Activated T-cell treated with anti-CD3 and anti-CD28 coated beads, Interleukin-2, amount 50 U/mL, for 24 hours (primary cell): ENCODE results near the gene PRKCQ.

Experiments
- DNase-seq: peaks from one replicate; pipeline ENCODE4 v3.0.0-alpha.2; 2020
- H3K27ac Mint-ChIP-seq: 2 replicates; pipeline ENCODE4 v1.8.0; 2020; ENCODE audit warnings: mild to moderate bottlenecking, mixed read lengths
- H3K27me3 Mint-ChIP-seq: 2 replicates; pipeline ENCODE4 v1.8.0; 2020; ENCODE audit warnings: mixed read lengths
- H3K36me3 Mint-ChIP-seq: 2 replicates; pipeline ENCODE4 v1.8.0; 2020; ENCODE audit warnings: low read depth, mixed read lengths
- H3K4me1 Mint-ChIP-seq: 2 replicates; pipeline ENCODE4 v1.8.0; 2020; ENCODE audit warnings: low read depth, mixed read lengths
- H3K4me3 Mint-ChIP-seq: 2 replicates; pipeline ENCODE4 v1.8.0; 2020; ENCODE audit warnings: mild to moderate bottlenecking, moderate library complexity, mixed read lengths
- H3K9me3 Mint-ChIP-seq: 2 replicates; pipeline ENCODE4 v1.8.0; 2020; ENCODE audit warnings: mixed read lengths

The PRKCQ gene

DNA sequence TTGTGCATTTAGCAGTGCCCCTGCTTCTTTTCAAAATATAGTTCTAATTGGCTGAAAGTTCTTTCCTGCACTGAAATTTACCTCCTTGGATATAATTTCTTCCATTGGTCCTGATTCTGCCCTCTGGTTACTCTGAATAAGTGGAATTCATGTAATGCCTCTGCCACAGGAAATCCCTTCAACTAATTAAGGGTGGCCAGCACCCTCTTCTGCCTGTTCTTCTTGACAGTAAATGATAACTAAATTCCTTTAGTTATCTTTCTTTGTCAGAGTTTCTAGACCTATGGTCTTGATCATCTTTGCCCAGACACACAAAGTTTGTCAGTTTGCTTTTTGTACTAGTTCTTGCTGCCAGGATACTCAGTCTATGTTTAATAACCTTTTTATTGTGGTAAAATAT, 40.2 kb downstream of the PRKCQ start:
- no peak overlapping the region for H3K4me3 Mint-ChIP-seq

GRCh38 chr10:6537770-6538169, 42.3 kb downstream of the PRKCQ start:
- Mint-ChIP-seq H3K4me3 (no peak overlapping the region), H3K36me3 (peaks cover 29% of the 10 kb centered on the region), H3K9me3 (no peaks in the 10 kb centered on the region), H3K4me1 (peaks cover 82% of the 10 kb centered on the region), H3K27me3 (no peaks in the 10 kb centered on the region), H3K27ac (peak overlapping the region; percentile 60)
- no peak for DNase-seq

More for the DNA sequence above, 40.2 kb downstream of the PRKCQ start:
- H3K27me3 Mint-ChIP-seq: no peaks in the 10 kb centered on the region
- peaks cover 92% of the 10 kb centered on the region for H3K4me1 Mint-ChIP-seq
- no peak for DNase-seq
- no peak overlapping the region for H3K27ac Mint-ChIP-seq
- H3K36me3 Mint-ChIP-seq: peaks cover 33% of the 10 kb centered on the region
- no peaks in the 10 kb centered on the region for H3K9me3 Mint-ChIP-seq

- DNase-seq: no peak
- no peak overlapping the region for H3K4me3 Mint-ChIP-seq
- H3K27ac Mint-ChIP-seq: peak overlapping the region; percentile 78
- no peaks in the 10 kb centered on the region for H3K27me3 Mint-ChIP-seq
- peaks cover 27% of the 10 kb centered on the region for H3K36me3 Mint-ChIP-seq
- peaks cover 82% of the 10 kb centered on the region for H3K4me1 Mint-ChIP-seq
- H3K9me3 Mint-ChIP-seq: no peaks in the 10 kb centered on the region
Measured at GRCh38 chr10:6536102-6536501, 44.0 kb downstream of the PRKCQ start.

- Mint-ChIP-seq H3K4me3 (no peak overlapping the region), H3K4me1 (peaks cover 82% of the 10 kb centered on the region), H3K36me3 (peaks cover 31% of the 10 kb centered on the region), H3K27ac (peak overlapping the region; percentile 78), H3K9me3 (no peaks in the 10 kb centered on the region), H3K27me3 (no peaks in the 10 kb centered on the region)
- no peak for DNase-seq
Measured at GRCh38 chr10:6535156-6535764, 44.8 kb downstream of the PRKCQ start.

GRCh38 chr10:6532321-6532720, 47.8 kb downstream of the PRKCQ start:
- Mint-ChIP-seq H3K36me3 (peaks cover 41% of the 10 kb centered on the region), H3K4me3 (no peak overlapping the region)

DNA sequence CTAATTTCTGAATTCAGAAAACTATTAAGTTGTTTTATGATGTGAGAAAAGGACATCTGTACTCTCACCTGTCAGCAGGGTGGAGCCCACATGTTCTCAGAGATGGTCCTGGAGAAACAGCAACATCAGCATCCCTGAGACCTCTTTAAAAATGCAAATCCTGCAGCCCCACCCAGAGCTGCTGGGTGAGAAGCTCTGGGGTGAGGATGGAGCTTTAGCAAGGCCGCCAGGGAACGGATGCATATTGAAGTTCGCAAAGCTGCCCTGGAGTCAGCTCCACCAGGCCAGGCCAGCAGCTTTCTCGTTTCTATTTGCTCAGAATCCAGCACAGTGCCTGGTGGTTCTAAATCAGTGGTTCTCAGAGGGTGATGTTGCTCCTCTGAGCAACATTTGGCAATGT, 49.1 kb downstream of the PRKCQ start:
- no peak for DNase-seq
- Mint-ChIP-seq H3K27ac (peak overlapping the region; percentile 97), H3K4me3 (peak overlapping the region; percentile 80), H3K36me3 (peaks cover 41% of the 10 kb centered on the region), H3K27me3 (no peaks in the 10 kb centered on the region), H3K9me3 (peaks cover 3% of the 10 kb centered on the region), H3K4me1 (peaks cover 87% of the 10 kb centered on the region)

More at GRCh38 chr10:6532321-6532720, 47.8 kb downstream of the PRKCQ start:
- no peak for DNase-seq
- Mint-ChIP-seq H3K27ac (peak overlapping the region; percentile 97), H3K4me1 (peaks cover 86% of the 10 kb centered on the region), H3K9me3 (peaks cover 3% of the 10 kb centered on the region), H3K27me3 (no peaks in the 10 kb centered on the region)

GRCh38 chr10:6530211-6530840, 49.8 kb downstream of the PRKCQ start:
- no peaks in the 10 kb centered on the region for H3K27me3 Mint-ChIP-seq
- peaks cover 3% of the 10 kb centered on the region for H3K9me3 Mint-ChIP-seq
- peaks cover 41% of the 10 kb centered on the region for H3K36me3 Mint-ChIP-seq
- H3K4me1 Mint-ChIP-seq: peaks cover 86% of the 10 kb centered on the region
- peak; percentile 79 for DNase-seq
- peak overlapping the region; percentile 80 for H3K4me3 Mint-ChIP-seq
- peak overlapping the region; percentile 97 for H3K27ac Mint-ChIP-seq

DNA sequence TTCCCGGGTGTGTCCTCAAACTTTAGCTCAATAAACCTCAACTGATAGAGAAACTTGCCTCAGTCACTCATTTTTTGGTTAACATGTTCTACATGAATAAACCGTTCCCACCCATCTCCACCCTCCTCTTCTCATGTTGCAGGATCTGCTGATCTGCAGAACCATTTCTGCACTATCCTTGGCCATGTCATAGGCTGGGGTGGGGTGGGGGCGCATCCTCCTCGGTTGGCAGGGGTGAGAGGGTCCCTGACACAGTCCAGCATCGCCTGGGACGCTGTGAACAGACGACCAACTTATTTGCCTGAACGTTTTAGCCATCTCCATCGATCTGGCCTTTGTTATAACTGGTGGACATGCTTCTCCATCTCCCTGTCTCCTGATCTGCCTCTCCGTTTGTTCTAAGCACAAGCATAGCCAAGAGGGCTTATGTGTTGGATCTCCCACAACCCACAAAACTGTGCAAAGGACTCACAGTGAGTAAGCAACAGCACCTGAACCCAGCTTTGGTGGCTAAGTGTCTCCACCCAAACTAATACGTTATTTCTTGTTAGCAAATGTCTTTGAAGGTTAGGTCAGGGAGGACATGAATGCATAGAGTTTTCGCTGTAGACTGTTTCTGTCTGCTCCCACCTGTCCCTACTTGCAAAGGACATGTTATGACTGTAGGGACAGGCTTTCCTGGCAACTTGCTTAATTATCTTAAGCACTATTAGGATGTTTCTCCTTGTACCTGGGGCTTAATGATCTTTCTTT, 51.7 kb downstream of the PRKCQ start:
- no peaks in the 10 kb centered on the region for H3K27me3 Mint-ChIP-seq
- H3K4me3 Mint-ChIP-seq: no peak overlapping the region
- peak overlapping the region; percentile 97 for H3K27ac Mint-ChIP-seq
- H3K9me3 Mint-ChIP-seq: peaks cover 3% of the 10 kb centered on the region
- no peak for DNase-seq
- peaks cover 51% of the 10 kb centered on the region for H3K36me3 Mint-ChIP-seq
- H3K4me1 Mint-ChIP-seq: peaks cover 91% of the 10 kb centered on the region

GRCh38 chr10:6525599-6526165, 54.4 kb downstream of the PRKCQ start:
- peaks cover 3% of the 10 kb centered on the region for H3K9me3 Mint-ChIP-seq
- no peak for DNase-seq
- peaks cover 84% of the 10 kb centered on the region for H3K4me1 Mint-ChIP-seq
- no peak overlapping the region for H3K4me3 Mint-ChIP-seq
- H3K27me3 Mint-ChIP-seq: no peaks in the 10 kb centered on the region
- H3K36me3 Mint-ChIP-seq: peaks cover 63% of the 10 kb centered on the region
- no peak overlapping the region for H3K27ac Mint-ChIP-seq

DNA sequence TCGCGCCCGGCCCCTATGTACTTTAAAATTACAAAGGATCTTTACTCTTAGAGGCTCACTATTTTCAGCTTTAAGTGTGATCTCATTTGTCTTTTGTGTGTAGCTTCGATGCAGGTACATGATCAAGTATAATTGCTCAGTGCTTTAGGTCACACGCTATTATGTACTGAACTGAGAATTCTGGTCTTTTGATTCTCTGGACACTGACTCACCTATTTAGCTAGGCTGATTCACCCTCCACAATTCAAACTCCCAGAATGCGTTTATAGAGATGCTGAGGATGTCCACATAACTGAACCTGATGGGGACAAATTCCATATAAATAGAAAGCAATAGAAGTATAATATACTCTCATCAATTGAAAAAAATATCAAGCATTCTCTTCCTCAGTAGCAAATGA, 57.8 kb downstream of the PRKCQ start:
- Mint-ChIP-seq H3K4me1 (peaks cover 80% of the 10 kb centered on the region), H3K27me3 (no peaks in the 10 kb centered on the region), H3K27ac (no peak overlapping the region), H3K9me3 (no peaks in the 10 kb centered on the region), H3K36me3 (peaks cover 52% of the 10 kb centered on the region), H3K4me3 (no peak overlapping the region)
- DNase-seq: no peak

DNA sequence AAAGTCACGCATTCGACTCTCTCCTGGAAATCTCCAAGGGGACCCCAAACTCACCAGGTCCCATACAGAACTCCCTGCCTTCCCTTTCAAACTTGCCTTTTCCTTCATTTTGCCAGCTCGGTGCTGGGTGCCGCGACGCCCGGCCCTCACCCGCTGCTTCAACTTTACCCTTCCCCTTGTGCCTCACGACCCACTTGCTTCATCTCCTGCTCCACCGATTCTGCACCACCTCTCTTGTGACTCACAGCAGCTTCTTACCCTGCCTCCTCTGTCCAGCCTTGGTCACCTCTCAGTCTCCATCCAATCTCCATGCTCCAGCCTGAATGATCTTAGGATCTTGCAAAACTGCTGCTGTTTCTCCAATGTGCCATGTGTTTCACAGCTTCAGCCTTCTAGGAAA, 59.9 kb downstream of the PRKCQ start:
- Mint-ChIP-seq H3K36me3 (peaks cover 40% of the 10 kb centered on the region), H3K4me3 (no peak overlapping the region), H3K4me1 (peaks cover 82% of the 10 kb centered on the region), H3K9me3 (no peaks in the 10 kb centered on the region), H3K27ac (peak overlapping the region; percentile 34), H3K27me3 (no peaks in the 10 kb centered on the region)
- DNase-seq: no peak

DNA sequence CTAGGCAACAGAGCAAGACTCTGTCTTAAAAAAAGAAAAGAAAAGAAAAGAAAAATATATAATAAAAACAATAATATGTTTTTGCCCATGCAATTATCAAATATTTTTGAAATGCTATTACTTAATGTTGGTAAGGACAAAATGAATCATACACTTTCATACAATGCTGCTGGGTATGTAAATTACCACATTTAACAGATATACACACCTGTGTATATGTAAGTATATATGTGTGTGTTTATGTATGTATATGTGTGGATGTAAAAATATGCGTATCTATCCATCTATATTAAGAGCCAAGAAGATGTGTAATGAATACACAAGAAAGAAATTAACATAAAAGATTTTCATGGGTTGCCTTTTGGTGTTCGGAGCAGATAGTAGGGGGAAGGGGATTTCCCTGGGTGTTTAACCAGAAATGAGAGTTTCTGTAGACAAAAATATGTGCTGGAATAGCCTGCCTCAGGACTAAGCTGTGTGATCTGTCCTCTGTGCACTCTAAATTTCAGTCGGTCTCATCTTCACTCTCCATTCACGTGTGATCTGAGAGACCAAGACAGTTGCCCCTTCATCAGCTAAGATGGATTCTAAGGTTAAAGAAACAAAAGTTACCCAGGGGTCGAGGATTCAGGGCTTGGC, 61.2 kb downstream of the PRKCQ start:
- DNase-seq: no peak
- Mint-ChIP-seq H3K4me3 (peak overlapping the region; percentile 66), H3K9me3 (no peaks in the 10 kb centered on the region), H3K36me3 (peaks cover 45% of the 10 kb centered on the region), H3K27me3 (no peaks in the 10 kb centered on the region), H3K27ac (peak overlapping the region; percentile 91), H3K4me1 (peaks cover 86% of the 10 kb centered on the region)

GRCh38 chr10:6516929-6517284, 63.2 kb downstream of the PRKCQ start:
- Mint-ChIP-seq H3K36me3 (peaks cover 54% of the 10 kb centered on the region), H3K27ac (no peak overlapping the region), H3K27me3 (no peaks in the 10 kb centered on the region), H3K4me3 (no peak overlapping the region), H3K9me3 (peaks cover under 1% of the 10 kb centered on the region), H3K4me1 (peaks cover 92% of the 10 kb centered on the region)
- DNase-seq: no peak

DNA sequence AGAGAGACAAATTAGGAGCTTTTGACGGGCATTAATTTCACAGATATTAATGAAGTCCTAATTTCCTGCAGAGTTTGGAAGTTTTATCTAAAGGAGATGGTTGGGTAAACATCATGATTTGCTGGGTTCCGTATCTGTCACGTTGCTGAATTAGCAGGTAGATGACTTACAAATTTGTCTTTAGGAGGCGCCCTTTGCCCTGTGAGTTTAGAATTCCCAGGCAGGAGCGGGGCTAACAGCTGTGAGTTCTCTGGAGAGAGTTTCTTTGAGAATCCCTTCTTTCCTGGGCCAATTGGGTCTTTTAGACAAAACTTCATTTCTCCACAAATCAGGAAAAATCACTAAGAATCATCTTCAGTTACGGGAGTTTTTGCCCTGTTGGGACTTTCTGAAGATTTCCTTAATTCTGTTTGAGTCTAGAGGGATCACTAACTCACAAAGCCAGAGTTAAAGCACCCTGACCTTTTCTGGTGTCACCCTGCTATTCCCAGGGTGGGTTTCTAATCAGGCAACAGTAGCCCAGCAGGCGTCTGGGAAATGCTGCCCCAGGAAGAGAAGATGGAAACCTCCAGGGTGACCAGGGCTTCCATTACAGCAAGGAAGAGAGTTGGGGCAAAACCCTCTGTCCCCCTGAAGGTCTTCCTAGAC, 63.7 kb downstream of the PRKCQ start:
- no peaks in the 10 kb centered on the region for H3K27me3 Mint-ChIP-seq
- no peak overlapping the region for H3K27ac Mint-ChIP-seq
- peaks cover 95% of the 10 kb centered on the region for H3K4me1 Mint-ChIP-seq
- H3K36me3 Mint-ChIP-seq: peaks cover 56% of the 10 kb centered on the region
- no peak for DNase-seq
- H3K4me3 Mint-ChIP-seq: no peak overlapping the region
- H3K9me3 Mint-ChIP-seq: peaks cover 6% of the 10 kb centered on the region
